22Rv1 (cell line): Measurements from ENCODE around the gene ABHD16B.

Experiments
- CTCF ChIP-seq: fragments of 450-650 bp; IDR thresholded peaks from 2 replicates; pipeline ENCODE4 v1.5.1; 2017; ENCODE audit warnings: mild to moderate bottlenecking
- ZFX ChIP-seq: fragments of 450-650 bp; IDR thresholded peaks from 2 replicates; pipeline ENCODE4 v1.6.1; 2017; ENCODE audit warnings: antibody characterized with exemption, borderline replicate concordance

GRCh38 chr20:63883201-63883593, 21.9 kb downstream of the ABHD16B start:
- no peak for TF ChIP-seq CTCF
- TF ChIP-seq ZFX: no peak
